ENCODE data around the gene ACIN1.

ACIN1 gene

DNA sequence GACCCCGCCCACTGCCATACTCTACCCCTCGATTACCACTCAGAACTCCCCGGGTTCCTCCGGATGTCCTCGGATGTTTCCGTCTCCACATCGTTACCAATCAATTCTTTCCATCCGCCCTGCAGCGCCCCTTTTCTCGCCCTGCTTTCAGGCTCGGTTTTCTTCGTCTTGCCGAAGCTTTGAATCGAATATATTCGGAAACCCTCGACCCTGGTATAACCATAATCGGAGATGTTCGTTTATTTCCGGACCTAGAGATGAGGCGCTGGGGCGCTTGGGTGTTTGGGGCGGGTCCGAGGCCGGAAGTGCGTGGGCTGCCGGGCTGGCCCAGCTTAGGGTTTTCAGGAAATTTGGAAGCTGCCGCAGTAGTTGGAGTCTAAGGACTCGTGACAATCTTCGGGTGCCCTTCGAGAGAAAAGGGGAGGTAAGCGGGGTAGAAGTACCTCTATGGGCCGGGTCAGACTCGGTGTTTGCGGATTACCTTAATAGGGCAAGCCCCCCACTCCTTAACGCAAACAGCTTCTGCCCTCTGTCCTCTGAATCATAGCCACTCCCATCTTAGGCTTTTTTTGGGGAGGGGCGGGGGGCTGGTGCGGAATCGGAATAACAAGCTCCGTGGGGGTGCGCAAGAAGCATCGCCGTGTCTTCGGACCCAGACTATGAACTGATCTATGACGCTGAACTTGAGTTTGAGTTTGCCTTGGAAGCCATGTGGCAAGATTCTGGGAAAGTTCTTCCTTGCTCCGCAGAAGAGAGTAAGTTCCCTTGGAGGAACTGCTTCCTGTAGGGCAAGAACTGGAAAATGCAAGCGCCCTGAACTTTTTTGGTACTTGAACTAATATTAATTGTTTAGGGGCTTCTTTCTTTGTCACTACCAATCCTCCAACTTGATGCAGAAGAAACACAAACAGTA is 516 bp upstream of the ACIN1 start, which contains the start of gene C14orf119:
C14orf119 (plus strand) TSS at position 310 of the 913 bp plus-strand sequence. CDS start 2,154 bp downstream, outside the sequence.
- H3K79me2 ChIP-seq (ENCODE audit: insufficient read depth, low read length): peaks cover 47% of the 10 kb centered on the region
- no peak for TF ChIP-seq EZH2phosphoT487 (conservative IDR thresholded peaks at IDR 0.05; ENCODE audit: low read length)
- TF ChIP-seq, protein P1, sequence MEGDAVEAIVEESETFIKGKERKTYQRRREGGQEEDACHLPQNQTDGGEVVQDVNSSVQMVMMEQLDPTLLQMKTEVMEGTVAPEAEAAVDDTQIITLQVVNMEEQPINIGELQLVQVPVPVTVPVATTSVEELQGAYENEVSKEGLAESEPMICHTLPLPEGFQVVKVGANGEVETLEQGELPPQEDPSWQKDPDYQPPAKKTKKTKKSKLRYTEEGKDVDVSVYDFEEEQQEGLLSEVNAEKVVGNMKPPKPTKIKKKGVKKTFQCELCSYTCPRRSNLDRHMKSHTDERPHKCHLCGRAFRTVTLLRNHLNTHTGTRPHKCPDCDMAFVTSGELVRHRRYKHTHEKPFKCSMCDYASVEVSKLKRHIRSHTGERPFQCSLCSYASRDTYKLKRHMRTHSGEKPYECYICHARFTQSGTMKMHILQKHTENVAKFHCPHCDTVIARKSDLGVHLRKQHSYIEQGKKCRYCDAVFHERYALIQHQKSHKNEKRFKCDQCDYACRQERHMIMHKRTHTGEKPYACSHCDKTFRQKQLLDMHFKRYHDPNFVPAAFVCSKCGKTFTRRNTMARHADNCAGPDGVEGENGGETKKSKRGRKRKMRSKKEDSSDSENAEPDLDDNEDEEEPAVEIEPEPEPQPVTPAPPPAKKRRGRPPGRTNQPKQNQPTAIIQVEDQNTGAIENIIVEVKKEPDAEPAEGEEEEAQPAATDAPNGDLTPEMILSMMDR (IDR thresholded peaks at IDR 0.05; ENCODE audit: insufficient read depth, low read length, poor library complexity, severe bottlenecking): no peak
- H3K9ac ChIP-seq (ENCODE audit: low read length): peak within 1 kb of the TSS; percentile 85
- peaks cover 14% of the 10 kb centered on the region for H3K36me3 ChIP-seq (ENCODE audit: low read length)
- H3K9me2 ChIP-seq (replicated peaks; ENCODE audit: insufficient read depth, low read length): no peaks in the 10 kb centered on the region
- H4K20me1 ChIP-seq (ENCODE audit: low read depth, low read length): peaks cover 21% of the 10 kb centered on the region
- peak within 1 kb of the TSS; percentile 97 for H3K4me3 ChIP-seq (ENCODE audit: insufficient read depth, low read length, poor library complexity, severe bottlenecking)
- no peaks in the 10 kb centered on the region for H3F3A ChIP-seq (ENCODE audit: insufficient read depth)
- H3K4me2 ChIP-seq (ENCODE audit: low read depth, low read length, poor library complexity, severe bottlenecking): peak within 1 kb of the TSS; percentile 94
- no peaks in the 10 kb centered on the region for H3K27me3 ChIP-seq (ENCODE audit: low read length)
- peak within 1 kb of the TSS; percentile 72 for H2AFZ ChIP-seq (ENCODE audit: low read depth, low read length, severe bottlenecking)
- H3K9me3 ChIP-seq (ENCODE audit: insufficient read depth, low read length): no peaks in the 10 kb centered on the region
- peak within 1 kb of the TSS; percentile 70 for H3K27ac ChIP-seq (ENCODE audit: low read depth, low read length)

DNA sequence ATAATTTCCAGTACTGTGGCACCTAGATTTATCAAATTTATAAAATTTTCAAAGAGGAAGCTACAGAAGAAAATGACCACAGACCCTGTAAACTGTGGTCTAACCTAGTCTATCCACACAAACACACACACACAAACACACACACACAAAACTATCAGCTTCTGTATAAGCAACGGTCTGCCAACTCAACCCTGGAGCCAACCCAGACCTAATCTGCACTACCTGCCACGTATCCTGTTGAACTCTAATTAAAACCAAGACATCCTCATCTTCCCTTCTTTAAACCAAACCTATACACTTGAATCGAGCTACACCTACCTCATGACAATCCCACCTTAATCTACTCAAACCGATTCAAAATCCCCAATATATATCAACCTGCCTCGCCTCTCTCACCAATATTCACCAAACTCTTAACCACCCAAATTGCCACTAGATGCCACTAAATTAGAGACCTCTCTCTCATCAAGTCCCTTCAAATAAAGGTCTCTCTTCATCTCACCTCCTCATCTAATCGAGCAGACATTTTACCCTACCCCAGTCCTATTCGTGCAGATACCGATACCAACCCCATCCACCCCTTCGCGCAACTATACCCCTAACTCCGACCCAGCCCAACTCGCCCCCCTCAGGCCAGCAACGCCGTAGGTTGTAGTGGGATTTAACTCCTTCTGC is 808 bp downstream of the ACIN1 start:
- Histone ChIP-seq H3K36me3 (ENCODE audit: low read length) (peaks cover 27% of the 10 kb centered on the region), H3K27ac (ENCODE audit: low read depth, low read length) (peak overlapping the region; percentile 70), H3K4me2 (ENCODE audit: low read depth, low read length, poor library complexity, severe bottlenecking) (peak overlapping the region; percentile 89), H3K9me3 (ENCODE audit: insufficient read depth, low read length) (no peaks in the 10 kb centered on the region), H3K4me3 (ENCODE audit: insufficient read depth, low read length, poor library complexity, severe bottlenecking) (peak overlapping the region; percentile 66), H3K27me3 (ENCODE audit: low read length) (no peaks in the 10 kb centered on the region), H3K9ac (ENCODE audit: low read length) (peak overlapping the region; percentile 85), H3F3A (ENCODE audit: insufficient read depth) (no peaks in the 10 kb centered on the region), H3K79me2 (ENCODE audit: insufficient read depth, low read length) (peaks cover 54% of the 10 kb centered on the region), H2AFZ (ENCODE audit: low read depth, low read length, severe bottlenecking) (peak overlapping the region; percentile 72), H4K20me1 (ENCODE audit: low read depth, low read length) (peaks cover 21% of the 10 kb centered on the region), H3K9me2 (replicated peaks; ENCODE audit: insufficient read depth, low read length) (no peaks in the 10 kb centered on the region)
- no peak for TF ChIP-seq EZH2phosphoT487 (conservative IDR thresholded peaks at IDR 0.05; ENCODE audit: low read length)
- TF ChIP-seq, protein P1 (IDR thresholded peaks at IDR 0.05; ENCODE audit: insufficient read depth, low read length, poor library complexity, severe bottlenecking): peak; percentile 35

- no peaks in the 10 kb centered on the region for H3F3A ChIP-seq (ENCODE audit: insufficient read depth)
- H3K9ac ChIP-seq (ENCODE audit: low read length): peak overlapping the region; percentile 85
- H3K4me3 ChIP-seq (ENCODE audit: insufficient read depth, low read length, poor library complexity, severe bottlenecking): peak overlapping the region; percentile 66
- peaks cover 21% of the 10 kb centered on the region for H4K20me1 ChIP-seq (ENCODE audit: low read depth, low read length)
- H2AFZ ChIP-seq (ENCODE audit: low read depth, low read length, severe bottlenecking): no peak overlapping the region
- TF ChIP-seq, protein P1 (IDR thresholded peaks at IDR 0.05; ENCODE audit: insufficient read depth, low read length, poor library complexity, severe bottlenecking): no peak
- no peak for TF ChIP-seq EZH2phosphoT487 (conservative IDR thresholded peaks at IDR 0.05; ENCODE audit: low read length)
- peak overlapping the region; percentile 89 for H3K4me2 ChIP-seq (ENCODE audit: low read depth, low read length, poor library complexity, severe bottlenecking)
- H3K9me2 ChIP-seq (replicated peaks; ENCODE audit: insufficient read depth, low read length): no peaks in the 10 kb centered on the region
- H3K27me3 ChIP-seq (ENCODE audit: low read length): no peaks in the 10 kb centered on the region
- H3K79me2 ChIP-seq (ENCODE audit: insufficient read depth, low read length): peaks cover 54% of the 10 kb centered on the region
- H3K36me3 ChIP-seq (ENCODE audit: low read length): peaks cover 30% of the 10 kb centered on the region
- H3K27ac ChIP-seq (ENCODE audit: low read depth, low read length): no peak overlapping the region
- H3K9me3 ChIP-seq (ENCODE audit: insufficient read depth, low read length): no peaks in the 10 kb centered on the region
These were observed 1.4 kb downstream of the ACIN1 start for GRCh38 chr14:23093526-23093925.
